ENCODE measurements around the gene ATP5ME.

The ATP5ME gene

DNA sequence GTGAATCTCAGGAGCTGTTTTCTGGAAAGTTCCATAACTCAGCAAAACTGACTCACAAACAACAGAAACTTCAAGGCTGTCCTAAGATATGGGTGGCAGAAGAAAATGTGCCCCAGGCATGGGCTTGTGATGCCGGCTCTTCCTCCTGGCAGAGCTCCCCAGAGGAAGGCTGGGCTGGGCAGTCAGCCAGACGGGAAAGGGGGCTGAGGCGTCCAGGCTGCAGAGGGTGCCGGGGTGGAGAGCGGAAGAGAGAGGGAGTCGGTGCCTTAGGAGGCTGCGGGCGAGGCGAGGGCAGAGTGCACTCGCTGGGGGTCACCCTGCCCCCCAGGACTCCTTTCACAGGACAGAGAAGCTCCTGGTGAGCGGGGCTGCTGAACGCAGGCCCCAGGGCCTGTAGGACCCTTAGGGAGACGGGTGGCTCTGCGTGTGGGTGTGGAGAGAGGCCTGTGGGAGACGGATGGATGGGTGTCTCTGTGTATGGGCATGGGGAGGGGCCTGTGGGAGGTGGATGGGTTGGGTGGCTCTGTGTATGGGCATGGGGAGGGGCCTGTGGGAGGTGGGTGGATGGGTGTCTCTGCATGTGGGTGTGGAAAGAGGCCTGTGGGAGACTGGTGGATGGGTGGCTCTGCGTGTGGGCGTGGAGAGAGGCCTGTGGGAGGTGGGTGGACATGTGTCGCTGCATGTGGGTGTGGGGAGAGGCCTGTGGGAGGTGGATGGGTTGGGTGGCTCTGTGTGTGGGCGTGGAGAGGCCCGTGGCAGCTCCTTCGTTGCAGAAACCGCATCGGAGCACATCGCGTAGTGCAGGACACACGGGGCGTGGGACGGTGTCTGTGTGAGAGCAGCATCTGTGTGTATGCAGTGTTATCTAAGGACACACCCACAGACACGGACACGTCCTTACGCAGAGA is 47.4 kb upstream of the ATP5ME start:
- H3K9ac ChIP-seq (ENCODE audit: low read length): no peak overlapping the region
- peaks cover 34 to 56% of the 10 kb centered on the region in 2 experiments for H3K36me3 ChIP-seq (ENCODE audit: control insufficient read depth in 1 of 2, insufficient read depth in 2 of 2, low read length in 2 of 2)
- peak overlapping the region; percentile 53 for H3K4ac ChIP-seq (ENCODE audit: low read depth, low read length)
- H3K79me1 ChIP-seq (ENCODE audit: low read length): no peaks in the 10 kb centered on the region
- DNase-seq: peak in 1 of 2 donors; percentile 12
- no CpG with 5 or more reads among the region's 31 CpGs for WGBS (ENCODE audit: extremely low coverage, insufficient coverage, insufficient read length)
- peaks cover 34% of the 10 kb centered on the region for H3K79me2 ChIP-seq (ENCODE audit: control insufficient read depth, insufficient read depth, low read length, poor library complexity)
- no peak overlapping the region for H3K4me3 ChIP-seq (ENCODE audit: low read depth, low read length)
- H3K18ac ChIP-seq (ENCODE audit: low read length): peak overlapping the region; percentile 32
- no peak overlapping the region for H4K12ac ChIP-seq (ENCODE audit: low read depth, low read length)
- no peak overlapping the region for H3K14ac ChIP-seq (ENCODE audit: low read length)
- H4K8ac ChIP-seq (ENCODE audit: low read depth, low read length): no peak overlapping the region
- H3K4me1 ChIP-seq (ENCODE audit: control insufficient read depth in 1 of 2, insufficient read depth in 2 of 2, low read length in 2 of 2): no peaks in the 10 kb centered on the region
- H2AFZ ChIP-seq (ENCODE audit: insufficient read depth, low read length, poor library complexity): no peak overlapping the region
- no peak overlapping the region for H3K27ac ChIP-seq (ENCODE audit: low read depth, low read length)
- H3K27me3 ChIP-seq (ENCODE audit: insufficient read depth, low read length): no peaks in the 10 kb centered on the region
- no peak overlapping the region for H2BK5ac ChIP-seq (ENCODE audit: low read depth, low read length, poor library complexity)
- no peak overlapping the region for H4K91ac ChIP-seq (ENCODE audit: low read depth, low read length)
- H3K4me2 ChIP-seq (ENCODE audit: low read length): no peak overlapping the region
- H3K23ac ChIP-seq (ENCODE audit: low read length): no peak overlapping the region
- no peak overlapping the region for H2BK12ac ChIP-seq (ENCODE audit: low read length)
- H3K9me3 ChIP-seq (ENCODE audit: insufficient read depth, low read depth, low read length): peaks cover 8% of the 10 kb centered on the region
- H2AK5ac ChIP-seq (ENCODE audit: low read length): no peak overlapping the region
- no peak overlapping the region for H2BK120ac ChIP-seq (ENCODE audit: insufficient read depth, low read length, poor library complexity)

DNA sequence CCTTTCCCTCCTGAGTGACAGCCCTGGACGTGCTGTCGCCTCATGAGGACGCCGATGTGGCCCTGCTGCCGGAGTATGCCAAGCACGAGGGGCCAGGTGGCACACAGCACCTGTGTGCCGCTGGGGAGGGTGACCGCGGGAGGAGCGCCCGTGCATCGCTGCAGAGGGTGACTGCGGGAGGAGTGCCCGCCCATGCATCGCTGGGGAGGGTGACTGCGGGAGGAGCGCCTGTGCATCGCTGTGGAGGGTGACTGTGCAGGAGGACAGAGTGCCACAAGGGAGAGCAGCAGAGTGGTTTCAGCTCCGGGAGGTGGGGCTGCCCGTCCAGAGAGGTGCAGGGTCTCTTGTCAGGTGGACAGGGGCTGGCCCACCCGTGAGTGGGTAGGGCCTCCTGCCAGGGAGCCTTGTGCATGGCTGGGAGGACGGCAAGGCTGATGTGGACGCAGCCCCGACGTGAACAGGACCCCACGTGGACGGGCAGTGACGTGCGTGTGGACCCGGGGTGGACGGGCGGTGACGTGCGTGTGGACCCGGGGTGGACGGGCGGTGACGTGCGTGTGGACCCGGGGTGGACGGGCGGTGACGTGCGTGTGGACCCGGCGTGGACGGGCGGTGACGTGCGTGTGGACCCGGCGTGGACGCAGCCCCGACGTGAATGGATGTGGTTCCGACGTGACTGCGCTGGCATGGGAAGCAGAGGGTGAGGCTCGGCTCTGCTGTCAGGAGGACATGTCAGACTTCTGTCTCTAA is 46.2 kb upstream of the ATP5ME start:
- H3K36me3 ChIP-seq (ENCODE audit: control insufficient read depth in 1 of 2, insufficient read depth in 2 of 2, low read length in 2 of 2): peaks cover 34 to 54% of the 10 kb centered on the region in 2 experiments
- H2BK5ac ChIP-seq (ENCODE audit: low read depth, low read length, poor library complexity): no peak overlapping the region

DNA sequence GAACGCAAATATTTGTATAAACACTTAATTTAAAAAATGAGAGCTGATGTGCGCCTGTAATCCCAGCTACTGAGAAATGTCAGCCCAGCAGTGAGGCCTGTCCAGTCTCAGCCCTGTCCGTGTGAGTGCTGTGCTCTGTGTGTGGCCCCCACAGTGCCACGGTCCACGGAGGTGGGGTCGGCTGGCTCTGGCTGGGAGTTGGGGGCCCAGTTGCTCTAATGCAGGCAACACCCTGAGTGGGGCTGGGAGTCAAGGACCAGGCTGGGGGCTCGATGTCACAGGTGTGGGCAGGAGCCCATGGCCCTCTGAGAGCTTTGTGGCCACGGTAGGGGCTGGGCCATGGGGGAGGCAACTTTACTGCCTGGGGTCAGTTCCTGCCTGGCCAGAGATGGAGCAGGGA is 44.4 kb upstream of the ATP5ME start:
- Histone ChIP-seq H2AK5ac (ENCODE audit: low read length) (no peak overlapping the region), H3K4me1 (ENCODE audit: control insufficient read depth in 1 of 2, insufficient read depth in 2 of 2, low read length in 2 of 2) (no peaks in the 10 kb centered on the region), H3K27ac (ENCODE audit: low read depth, low read length) (no peak overlapping the region), H4K91ac (ENCODE audit: low read depth, low read length) (no peak overlapping the region), H3K79me1 (ENCODE audit: low read length) (no peaks in the 10 kb centered on the region), H2BK120ac (ENCODE audit: insufficient read depth, low read length, poor library complexity) (no peak overlapping the region), H3K27me3 (ENCODE audit: insufficient read depth, low read length) (no peaks in the 10 kb centered on the region), H3K36me3 (ENCODE audit: control insufficient read depth in 1 of 2, insufficient read depth in 2 of 2, low read length in 2 of 2) (peaks cover 39 to 54% of the 10 kb centered on the region in 2 experiments), H3K23ac (ENCODE audit: low read length) (no peak overlapping the region), H3K79me2 (ENCODE audit: control insufficient read depth, insufficient read depth, low read length, poor library complexity) (peaks cover 39% of the 10 kb centered on the region), H3K4me3 (ENCODE audit: low read depth, low read length) (no peak overlapping the region), H4K8ac (ENCODE audit: low read depth, low read length) (no peak overlapping the region), H4K12ac (ENCODE audit: low read depth, low read length) (no peak overlapping the region), H3K9me3 (ENCODE audit: insufficient read depth, low read depth, low read length) (peaks cover 8% of the 10 kb centered on the region), H3K4me2 (ENCODE audit: low read length) (no peak overlapping the region), H2BK12ac (ENCODE audit: low read length) (no peak overlapping the region), H3K18ac (ENCODE audit: low read length) (no peak overlapping the region), H2AFZ (ENCODE audit: insufficient read depth, low read length, poor library complexity) (no peak overlapping the region), H3K9ac (ENCODE audit: low read length) (no peak overlapping the region), H2BK5ac (ENCODE audit: low read depth, low read length, poor library complexity) (no peak overlapping the region), H3K4ac (ENCODE audit: low read depth, low read length) (peak overlapping the region; percentile 80), H3K14ac (ENCODE audit: low read length) (no peak overlapping the region)
- no peak for DNase-seq
- no CpG with 5 or more reads among the region's 8 CpGs for WGBS (ENCODE audit: extremely low coverage, insufficient coverage, insufficient read length)

More for the DNA sequence above, 46.2 kb upstream of the ATP5ME start:
- WGBS (ENCODE audit: extremely low coverage, insufficient coverage, insufficient read length): no CpG with 5 or more reads among the region's 59 CpGs
- no peaks in the 10 kb centered on the region for H3K4me1 ChIP-seq (ENCODE audit: control insufficient read depth in 1 of 2, insufficient read depth in 2 of 2, low read length in 2 of 2)
- no peak for DNase-seq
- peaks cover 30% of the 10 kb centered on the region for H3K79me2 ChIP-seq (ENCODE audit: control insufficient read depth, insufficient read depth, low read length, poor library complexity)
- no peak overlapping the region for H3K4me2 ChIP-seq (ENCODE audit: low read length)
- no peak overlapping the region for H3K23ac ChIP-seq (ENCODE audit: low read length)
- no peak overlapping the region for H4K91ac ChIP-seq (ENCODE audit: low read depth, low read length)
- no peak overlapping the region for H4K8ac ChIP-seq (ENCODE audit: low read depth, low read length)
- no peak overlapping the region for H2BK12ac ChIP-seq (ENCODE audit: low read length)
- H2BK120ac ChIP-seq (ENCODE audit: insufficient read depth, low read length, poor library complexity): no peak overlapping the region
- H3K18ac ChIP-seq (ENCODE audit: low read length): no peak overlapping the region
- H3K4me3 ChIP-seq (ENCODE audit: low read depth, low read length): peak overlapping the region; percentile 41
- no peak overlapping the region for H3K9ac ChIP-seq (ENCODE audit: low read length)
- H2AFZ ChIP-seq (ENCODE audit: insufficient read depth, low read length, poor library complexity): no peak overlapping the region
- peaks cover 8% of the 10 kb centered on the region for H3K9me3 ChIP-seq (ENCODE audit: insufficient read depth, low read depth, low read length)
- no peaks in the 10 kb centered on the region for H3K79me1 ChIP-seq (ENCODE audit: low read length)
- H2AK5ac ChIP-seq (ENCODE audit: low read length): no peak overlapping the region
- peak overlapping the region; percentile 66 for H3K4ac ChIP-seq (ENCODE audit: low read depth, low read length)
- no peak overlapping the region for H4K12ac ChIP-seq (ENCODE audit: low read depth, low read length)
- no peak overlapping the region for H3K14ac ChIP-seq (ENCODE audit: low read length)
- H3K27me3 ChIP-seq (ENCODE audit: insufficient read depth, low read length): no peaks in the 10 kb centered on the region
- H3K27ac ChIP-seq (ENCODE audit: low read depth, low read length): no peak overlapping the region

DNA sequence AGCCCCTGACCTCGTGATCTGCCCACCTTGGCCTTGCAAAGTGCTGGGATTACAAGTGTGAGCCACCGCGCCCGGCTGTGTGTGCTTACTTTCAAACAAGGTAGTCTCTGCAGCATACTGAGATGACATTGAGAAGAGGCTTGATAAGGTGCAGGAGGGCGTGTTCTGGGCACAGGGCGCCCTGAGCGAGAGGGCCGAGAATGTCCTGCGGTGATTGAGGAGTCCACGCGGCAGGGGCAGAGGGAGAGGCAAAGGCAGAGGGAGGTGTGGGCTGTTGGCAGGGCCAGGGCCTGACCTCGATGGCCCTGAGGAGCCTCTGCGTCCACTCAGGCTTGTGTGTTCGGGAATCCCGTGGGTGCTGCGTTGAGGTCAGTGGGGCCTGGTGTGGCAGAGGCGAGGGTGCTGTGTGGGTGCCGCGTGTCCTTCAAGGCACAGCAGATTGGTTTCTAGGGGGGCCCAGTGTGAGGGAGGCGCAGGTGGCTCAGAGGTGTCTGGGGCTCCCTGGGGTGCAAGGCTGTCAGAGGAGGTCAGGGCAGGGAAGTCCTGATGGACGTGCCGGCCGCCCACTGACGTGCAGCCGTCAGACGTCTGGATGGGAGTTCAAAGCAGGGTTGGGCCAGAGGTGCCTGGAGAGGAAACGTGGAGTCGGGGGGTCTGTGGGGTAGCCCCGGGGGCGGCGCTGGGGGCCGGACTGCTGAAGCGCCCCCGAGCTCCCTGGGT is 43.7 kb upstream of the ATP5ME start:
- Histone ChIP-seq H4K91ac (ENCODE audit: low read depth, low read length) (no peak overlapping the region), H2AFZ (ENCODE audit: insufficient read depth, low read length, poor library complexity) (peak overlapping the region; percentile 8), H2BK120ac (ENCODE audit: insufficient read depth, low read length, poor library complexity) (no peak overlapping the region), H2BK12ac (ENCODE audit: low read length) (no peak overlapping the region), H3K23ac (ENCODE audit: low read length) (no peak overlapping the region), H3K18ac (ENCODE audit: low read length) (no peak overlapping the region), H3K79me1 (ENCODE audit: low read length) (no peaks in the 10 kb centered on the region), H2BK5ac (ENCODE audit: low read depth, low read length, poor library complexity) (no peak overlapping the region), H3K4me1 (ENCODE audit: control insufficient read depth in 1 of 2, insufficient read depth in 2 of 2, low read length in 2 of 2) (no peaks in the 10 kb centered on the region), H3K79me2 (ENCODE audit: control insufficient read depth, insufficient read depth, low read length, poor library complexity) (peaks cover 44% of the 10 kb centered on the region), H3K9ac (ENCODE audit: low read length) (no peak overlapping the region), H3K4me3 (ENCODE audit: low read depth, low read length) (no peak overlapping the region), H4K8ac (ENCODE audit: low read depth, low read length) (no peak overlapping the region), H3K9me3 (ENCODE audit: insufficient read depth, low read depth, low read length) (peaks cover 9% of the 10 kb centered on the region), H2AK5ac (ENCODE audit: low read length) (no peak overlapping the region), H3K27me3 (ENCODE audit: insufficient read depth, low read length) (no peaks in the 10 kb centered on the region), H3K4ac (ENCODE audit: low read depth, low read length) (peak overlapping the region; percentile 8), H3K4me2 (ENCODE audit: low read length) (no peak overlapping the region), H3K27ac (ENCODE audit: low read depth, low read length) (no peak overlapping the region), H4K12ac (ENCODE audit: low read depth, low read length) (no peak overlapping the region), H3K14ac (ENCODE audit: low read length) (no peak overlapping the region), H3K36me3 (ENCODE audit: control insufficient read depth in 1 of 2, insufficient read depth in 2 of 2, low read length in 2 of 2) (peaks cover 37 to 47% of the 10 kb centered on the region in 2 experiments)
- no peak for DNase-seq
- no CpG with 5 or more reads among the region's 34 CpGs for WGBS (ENCODE audit: extremely low coverage, insufficient coverage, insufficient read length)

Data from trophoblast cell (in vitro differentiated cells and primary cell).